Brain microvascular endothelial cell (primary cell): Measurements from ENCODE around the gene RAB11A.

Source experiments
- DNase-seq: peaks from one replicate; pipeline ENCODE4 v3.0.0-alpha.2; 2020
- H3K27ac ChIP-seq: fragments of 250-450 bp; sonication (Bioruptor Pico); 2 replicates; pipeline ENCODE4 v1.5.1; 2020; ENCODE audit warnings: mild to moderate bottlenecking, moderate library complexity
- H3K27me3 ChIP-seq: fragments of 250-450 bp; sonication (Bioruptor Pico); replicated peaks from 2 replicates; pipeline ENCODE4 v1.5.1; 2020; ENCODE audit warnings: mild to moderate bottlenecking
- H3K36me3 ChIP-seq: fragments of 250-450 bp; sonication (Bioruptor Pico); replicated peaks from 2 replicates; pipeline ENCODE4 v1.5.1; 2020; ENCODE audit warnings: mild to moderate bottlenecking
- H3K4me3 ChIP-seq: 2 replicates; pipeline ENCODE4 v1.5.1; 2011; ENCODE audit warnings: low read depth, mild to moderate bottlenecking, control low read depth, low read length, moderate library complexity
- CTCF ChIP-seq: IDR thresholded peaks from 2 replicates; pipeline ENCODE4 v1.5.1; 2011; ENCODE audit warnings: low read depth, mild to moderate bottlenecking, moderate library complexity, low read length, control low read depth, inconsistent platforms; ENCODE audit errors: missing control alignments
- in situ Hi-C: cut with HindIII; loops from 2 replicates; pipeline ENCODE4 v1.10.0; 2017; ENCODE audit warnings: low sequenced_read_pairs, low pct_ligation_motif_present

RAB11A gene

GRCh38 chr15:65833501-65834205, 35.6 kb upstream of the RAB11A start:
- H3K27me3 ChIP-seq, result no peaks in the 10 kb centered on the region
- no peak overlapping the region for H3K4me3 ChIP-seq
- in situ Hi-C loops, result no loop called here
- TF ChIP-seq CTCF, result no peak
- no peaks in the 10 kb centered on the region for H3K36me3 ChIP-seq
- DNase-seq, result no peak
- peak overlapping the region; percentile 55 for H3K27ac ChIP-seq

GRCh38 chr15:65834603-65835282, 34.5 kb upstream of the RAB11A start:
- H3K27ac ChIP-seq, result no peak overlapping the region
- in situ Hi-C loops, result no loop called here
- H3K4me3 ChIP-seq, result no peak overlapping the region
- TF ChIP-seq CTCF, result no peak
- no peaks in the 10 kb centered on the region for H3K27me3 ChIP-seq
- no peak for DNase-seq
- H3K36me3 ChIP-seq, result no peaks in the 10 kb centered on the region

DNA sequence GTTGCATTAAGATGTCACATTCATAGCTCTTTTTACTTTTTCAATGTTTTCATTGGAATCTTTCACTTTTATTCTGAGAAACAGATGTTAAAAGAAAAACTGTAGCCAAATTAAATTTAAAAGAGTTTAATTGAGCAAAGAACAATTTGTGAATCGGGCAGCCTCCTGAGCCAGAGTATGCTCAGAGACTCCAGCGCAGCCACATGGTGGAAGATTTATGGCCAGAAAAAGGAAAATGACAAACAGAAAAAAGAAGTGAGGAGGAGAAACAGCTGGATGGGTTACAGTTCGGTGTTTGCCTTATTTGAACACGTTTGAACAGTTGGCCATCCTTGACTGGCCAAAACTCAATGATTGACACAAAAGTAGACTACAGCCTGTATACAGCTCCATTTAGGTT, 33.8 kb upstream of the RAB11A start:
- H3K27me3 ChIP-seq, result no peaks in the 10 kb centered on the region
- no peaks in the 10 kb centered on the region for H3K36me3 ChIP-seq
- TF ChIP-seq CTCF, result no peak
- DNase-seq, result no peak
- in situ Hi-C loops, result no loop called here
- no peak overlapping the region for H3K27ac ChIP-seq
- no peak overlapping the region for H3K4me3 ChIP-seq

GRCh38 chr15:65836665-65837064, 32.6 kb upstream of the RAB11A start:
- Histone ChIP-seq H3K27ac (no peak overlapping the region), H3K27me3 (no peaks in the 10 kb centered on the region), H3K36me3 (no peaks in the 10 kb centered on the region), H3K4me3 (no peak overlapping the region)
- peak; percentile 15 for TF ChIP-seq CTCF
- in situ Hi-C loops, result no loop called here
- DNase-seq, result no peak

GRCh38 chr15:65837301-65838294, 31.7 kb upstream of the RAB11A start:
- no peaks in the 10 kb centered on the region for H3K36me3 ChIP-seq
- H3K4me3 ChIP-seq, result no peak overlapping the region
- DNase-seq, result no peak
- in situ Hi-C loops, result no loop called here
- H3K27me3 ChIP-seq, result no peaks in the 10 kb centered on the region
- TF ChIP-seq CTCF, result no peak
- no peak overlapping the region for H3K27ac ChIP-seq
